ENCODE measurements around the gene MTNR1B. TPM values are rescaled to one million over a fixed set of nuclear protein-coding genes. Genes with fewer than 3 reads are reported as not detected.

MTNR1B gene
- total RNA-seq, 2 donors from 2014 or later = not detected

DNA sequence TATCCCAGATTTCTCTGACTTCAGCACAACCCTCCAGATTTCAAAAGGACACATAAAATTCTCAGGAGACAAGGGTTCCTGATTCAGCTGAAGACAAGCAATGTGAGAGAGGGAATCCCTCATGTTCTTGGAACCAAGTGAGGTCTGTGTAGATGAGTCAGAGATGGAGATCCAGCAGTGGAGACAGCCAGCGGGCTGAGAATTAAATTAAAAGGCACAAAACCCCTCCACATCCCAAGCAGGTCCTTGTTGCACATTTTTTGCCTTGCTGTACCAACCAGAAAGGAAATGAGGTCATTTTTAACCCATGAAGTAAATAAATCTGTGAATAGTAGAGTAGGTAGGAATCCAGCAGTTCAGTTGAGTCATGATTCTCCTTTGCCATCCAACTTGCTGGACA lies 9.7 kb downstream of the MTNR1B start:
- no peaks in the 10 kb centered on the region for H3K36me3 ChIP-seq (replicated peaks in 1 of 2; ENCODE audit: insufficient read depth in 1 of 2, low read depth in 2 of 2)
- TF ChIP-seq, protein P1, sequence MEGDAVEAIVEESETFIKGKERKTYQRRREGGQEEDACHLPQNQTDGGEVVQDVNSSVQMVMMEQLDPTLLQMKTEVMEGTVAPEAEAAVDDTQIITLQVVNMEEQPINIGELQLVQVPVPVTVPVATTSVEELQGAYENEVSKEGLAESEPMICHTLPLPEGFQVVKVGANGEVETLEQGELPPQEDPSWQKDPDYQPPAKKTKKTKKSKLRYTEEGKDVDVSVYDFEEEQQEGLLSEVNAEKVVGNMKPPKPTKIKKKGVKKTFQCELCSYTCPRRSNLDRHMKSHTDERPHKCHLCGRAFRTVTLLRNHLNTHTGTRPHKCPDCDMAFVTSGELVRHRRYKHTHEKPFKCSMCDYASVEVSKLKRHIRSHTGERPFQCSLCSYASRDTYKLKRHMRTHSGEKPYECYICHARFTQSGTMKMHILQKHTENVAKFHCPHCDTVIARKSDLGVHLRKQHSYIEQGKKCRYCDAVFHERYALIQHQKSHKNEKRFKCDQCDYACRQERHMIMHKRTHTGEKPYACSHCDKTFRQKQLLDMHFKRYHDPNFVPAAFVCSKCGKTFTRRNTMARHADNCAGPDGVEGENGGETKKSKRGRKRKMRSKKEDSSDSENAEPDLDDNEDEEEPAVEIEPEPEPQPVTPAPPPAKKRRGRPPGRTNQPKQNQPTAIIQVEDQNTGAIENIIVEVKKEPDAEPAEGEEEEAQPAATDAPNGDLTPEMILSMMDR (IDR thresholded peaks at IDR 0.05) = no peak
- no peak for TF ChIP-seq POLR2A (IDR thresholded peaks at IDR 0.05)
- no peak overlapping the region for H3K4me3 ChIP-seq
- intact Hi-C loops (cut with DNase I) = no loop called here
- H3K27me3 ChIP-seq = no peaks in the 10 kb centered on the region
- no peak for ATAC-seq
- no peak overlapping the region for H3K27ac ChIP-seq
- H3K4me1 ChIP-seq = no peaks in the 10 kb centered on the region
- 71 to 86% methylated on average over 1 of the region's 1 CpG for WGBS, 2 donors
- no peaks in the 10 kb centered on the region for H3K9me3 ChIP-seq
- DNase-seq = no peak

- DNase-seq (no peak), ATAC-seq (no peak)
- Histone ChIP-seq H3K4me3 (no peak overlapping the region), H3K9me3 (no peaks in the 10 kb centered on the region), H3K4me1 (no peaks in the 10 kb centered on the region), H3K36me3 (replicated peaks in 1 of 2; ENCODE audit: insufficient read depth in 1 of 2, low read depth in 2 of 2) (no peaks in the 10 kb centered on the region), H3K27me3 (no peaks in the 10 kb centered on the region), H3K27ac (no peak overlapping the region)
- intact Hi-C loops (cut with DNase I) = no loop called here
- TF ChIP-seq, protein P1 (IDR thresholded peaks at IDR 0.05) = no peak
- no peak for TF ChIP-seq POLR2A (IDR thresholded peaks at IDR 0.05)
- 54% methylated on average over 3 of the region's 3 CpGs for WGBS, 2 donors
Observed at GRCh38 chr11:92980312-92980711, 10.9 kb downstream of the MTNR1B start.

- TF ChIP-seq, protein P1 (IDR thresholded peaks at IDR 0.05) = no peak
- DNase-seq = no peak
- H3K27ac ChIP-seq = no peak overlapping the region
- H3K9me3 ChIP-seq = no peaks in the 10 kb centered on the region
- H3K27me3 ChIP-seq = no peaks in the 10 kb centered on the region
- H3K4me1 ChIP-seq = no peaks in the 10 kb centered on the region
- no peak overlapping the region for H3K4me3 ChIP-seq
- no peak for ATAC-seq
- 87 to 88% methylated on average over 23 to 24 of the region's 24 CpGs for WGBS, 2 donors
- H3K36me3 ChIP-seq (replicated peaks in 1 of 2; ENCODE audit: insufficient read depth in 1 of 2, low read depth in 2 of 2) = no peaks in the 10 kb centered on the region
- intact Hi-C loops (cut with DNase I) = no loop called here
Observed at GRCh38 chr11:92981508-92982043, 12.1 kb downstream of the MTNR1B start.

GRCh38 chr11:92986585-92986984 lies 17.1 kb downstream of the MTNR1B start:
- no peaks in the 10 kb centered on the region for H3K4me1 ChIP-seq
- no peak for DNase-seq
- ATAC-seq = no peak
- H3K27ac ChIP-seq = no peak overlapping the region
- H3K27me3 ChIP-seq = no peaks in the 10 kb centered on the region
- intact Hi-C loops (cut with DNase I) = no loop called here
- WGBS, 2 donors = 44 to 58% methylated on average over 3 of the region's 3 CpGs
- no peaks in the 10 kb centered on the region for H3K9me3 ChIP-seq
- no peaks in the 10 kb centered on the region for H3K36me3 ChIP-seq (replicated peaks in 1 of 2; ENCODE audit: insufficient read depth in 1 of 2, low read depth in 2 of 2)
- no peak overlapping the region for H3K4me3 ChIP-seq
- TF ChIP-seq, protein P1 (IDR thresholded peaks at IDR 0.05) = no peak
- no peak for TF ChIP-seq POLR2A (IDR thresholded peaks at IDR 0.05)

DNA sequence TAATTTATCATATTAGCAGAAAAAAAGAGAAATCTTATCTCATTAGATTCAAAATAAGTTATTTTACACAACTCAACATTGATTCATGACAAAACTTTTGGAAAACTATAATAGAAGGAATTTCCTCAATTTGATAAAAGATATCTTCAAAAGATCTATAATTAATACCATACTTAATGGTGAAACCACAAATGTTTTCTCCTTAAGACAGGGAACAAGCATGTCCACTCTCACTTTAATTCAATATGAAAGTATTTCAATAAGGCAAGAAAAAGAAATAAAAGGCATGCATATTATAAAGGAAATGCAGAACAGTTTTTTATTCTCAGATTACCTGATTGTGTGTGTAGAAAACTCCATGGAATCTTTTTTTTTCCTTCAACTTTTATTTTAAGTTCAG lies 23.6 kb downstream of the MTNR1B start:
- TF ChIP-seq, protein P1 (IDR thresholded peaks at IDR 0.05) = no peak
- no peak for TF ChIP-seq POLR2A (IDR thresholded peaks at IDR 0.05)
- Histone ChIP-seq H3K36me3 (replicated peaks in 1 of 2; ENCODE audit: insufficient read depth in 1 of 2, low read depth in 2 of 2) (no peaks in the 10 kb centered on the region), H3K4me1 (no peaks in the 10 kb centered on the region), H3K9me3 (no peaks in the 10 kb centered on the region), H3K27me3 (no peaks in the 10 kb centered on the region), H3K4me3 (no peak overlapping the region), H3K27ac (no peak overlapping the region)
- intact Hi-C loops (cut with DNase I) = no loop called here
- DNase-seq (no peak), ATAC-seq (no peak)
